ENCODE measurements around the gene WASL. TPM values are rescaled to one million over a fixed set of nuclear protein-coding genes. Genes with fewer than 3 reads are reported as not detected.

Gene WASL
- total RNA-seq = 14.9 and 22.2 TPM in 2 replicates

GRCh38 chr7:123748734-123749536 lies at the start of gene WASL:
WASL (minus strand) TSS chr7:123749003; CDS start chr7:123748734, 269 bp downstream.

GRCh38 chr7:123655614-123656013 lies 93.2 kb downstream of the WASL start, which contains the start of gene LMOD2:
LMOD2 (plus strand) TSS chr7:123655866; CDS start chr7:123655964, 98 bp downstream.

Other genes starting within 250 kb of the WASL start
- gene IQUB, start 214.4 kb downstream of the WASL start, total RNA-seq = not detected in 2 replicates
- 25.9 and 36.1 TPM in 2 replicates for gene NDUFA5, start 191.2 kb downstream of the WASL start, total RNA-seq
- not detected in 2 replicates for gene ASB15, start 147.2 kb downstream of the WASL start, total RNA-seq
- not detected in 2 replicates for gene LMOD2, start 93.1 kb downstream of the WASL start, total RNA-seq
- 0.04 TPM in 1 of 2 replicates, not detected in the other for gene HYAL4, start 96.2 kb upstream of the WASL start, total RNA-seq
- gene SPAM1, start 176.2 kb upstream of the WASL start, total RNA-seq = not detected in 2 replicates

Data from hair follicular keratinocyte (primary cell).